Stimulated activated CD8-positive, alpha-beta memory T cell treated with anti-CD3 and anti-CD28 coated beads, Interleukin-7, amount 100 ng/mL, for 48 hours (primary cell): ENCODE measurements around the gene ID1.
"Not testable (repeated sequence)": the region's sequence is repeated elsewhere in the genome, so short reads cannot be mapped to it uniquely, and the experiment has no call there.

Experiments
- DNase-seq, 2 donors: peaks; one replicate each; pipeline ENCODE4 v3.0.0-alpha.2; 2020; ENCODE audit warnings: low read depth in 1 of 2; ENCODE audit errors: extremely low read depth in 1 of 2

The ID1 gene

DNA sequence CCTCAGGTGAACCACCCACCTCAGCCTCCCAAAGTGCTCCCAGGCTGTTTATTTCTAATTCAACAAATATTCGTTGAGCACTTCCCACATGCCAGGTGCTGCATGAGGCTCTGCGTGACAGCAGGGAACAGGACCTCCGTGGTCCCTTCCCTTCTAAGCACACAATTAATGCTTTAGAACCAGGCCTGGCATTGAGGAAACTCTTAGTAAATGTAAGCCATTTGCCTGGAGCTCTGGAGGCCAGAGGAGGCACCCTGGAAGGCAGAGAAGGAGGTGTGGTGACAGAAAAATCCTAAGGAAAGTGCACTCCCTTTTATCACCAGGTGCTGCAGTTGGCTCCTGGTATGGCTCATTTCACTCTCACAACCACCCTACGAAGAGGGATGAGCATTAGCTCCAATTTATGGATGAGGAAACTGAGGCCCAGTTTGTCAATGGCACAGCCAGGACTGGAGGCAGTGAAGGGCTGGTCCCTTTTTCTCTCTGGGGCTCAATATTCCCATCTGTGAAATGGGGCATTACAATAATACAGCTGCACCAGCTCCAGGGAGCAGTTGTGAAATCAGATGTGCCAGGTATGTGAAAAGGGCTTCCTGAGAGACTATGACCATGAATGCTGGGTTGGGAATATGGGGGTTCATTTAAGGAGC lies 8.1 kb upstream of the ID1 start:
- DNase-seq = no peak

DNA sequence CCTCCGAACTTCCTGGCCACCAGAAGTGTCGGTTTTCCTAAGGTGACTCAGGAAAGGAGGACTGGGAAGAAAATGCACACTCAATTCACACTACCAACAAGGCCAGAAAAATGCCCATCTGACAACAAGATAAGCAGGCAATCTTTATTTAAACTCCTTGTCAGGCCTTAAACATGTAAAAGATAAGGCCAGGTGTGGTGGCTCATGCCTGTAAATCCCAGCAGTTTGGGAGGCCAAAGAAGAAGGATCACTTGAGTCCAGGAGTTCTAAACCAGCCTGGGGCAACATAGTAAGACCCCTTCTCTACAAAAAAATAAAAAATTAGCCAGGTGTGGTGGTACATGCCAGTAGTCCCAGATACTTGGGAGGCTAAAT lies 7.6 kb upstream of the ID1 start:
- DNase-seq = no peak

GRCh38 chr20:31602431-31602778 lies 2.7 kb upstream of the ID1 start:
- DNase-seq = no peak

DNA sequence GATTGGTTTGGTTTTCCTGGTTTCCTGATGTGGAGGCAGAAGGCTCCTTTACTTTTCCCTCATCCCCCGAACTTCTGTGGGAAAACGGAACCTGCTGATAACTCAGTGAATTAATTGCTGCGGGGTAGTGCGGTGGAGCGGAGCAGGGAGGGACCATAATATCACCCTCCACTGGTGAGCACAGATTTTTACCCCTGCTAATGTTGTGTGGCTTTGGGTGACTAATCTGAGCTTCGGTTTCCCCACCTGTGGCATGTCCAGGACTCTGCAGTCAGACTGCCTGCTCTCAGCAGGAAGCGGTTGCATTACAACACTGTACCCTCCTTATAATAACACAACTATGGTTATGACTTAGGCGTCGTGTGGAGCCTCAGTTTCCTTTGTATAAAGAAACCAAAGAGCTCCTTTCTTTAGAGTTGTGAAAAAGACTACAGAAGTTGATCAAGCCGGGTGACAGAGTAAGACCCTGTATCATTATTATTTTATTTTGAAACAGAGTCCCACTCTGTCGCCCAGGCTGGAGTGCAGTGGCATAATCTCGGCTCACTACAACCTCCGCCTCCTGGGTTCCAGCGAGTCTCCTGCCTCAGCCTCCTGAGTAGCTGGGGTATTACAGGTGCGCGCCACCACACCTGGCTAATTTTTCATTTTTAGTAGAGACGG lies 2.2 kb upstream of the ID1 start:
- peak; percentile 42 to 69 for DNase-seq

DNA sequence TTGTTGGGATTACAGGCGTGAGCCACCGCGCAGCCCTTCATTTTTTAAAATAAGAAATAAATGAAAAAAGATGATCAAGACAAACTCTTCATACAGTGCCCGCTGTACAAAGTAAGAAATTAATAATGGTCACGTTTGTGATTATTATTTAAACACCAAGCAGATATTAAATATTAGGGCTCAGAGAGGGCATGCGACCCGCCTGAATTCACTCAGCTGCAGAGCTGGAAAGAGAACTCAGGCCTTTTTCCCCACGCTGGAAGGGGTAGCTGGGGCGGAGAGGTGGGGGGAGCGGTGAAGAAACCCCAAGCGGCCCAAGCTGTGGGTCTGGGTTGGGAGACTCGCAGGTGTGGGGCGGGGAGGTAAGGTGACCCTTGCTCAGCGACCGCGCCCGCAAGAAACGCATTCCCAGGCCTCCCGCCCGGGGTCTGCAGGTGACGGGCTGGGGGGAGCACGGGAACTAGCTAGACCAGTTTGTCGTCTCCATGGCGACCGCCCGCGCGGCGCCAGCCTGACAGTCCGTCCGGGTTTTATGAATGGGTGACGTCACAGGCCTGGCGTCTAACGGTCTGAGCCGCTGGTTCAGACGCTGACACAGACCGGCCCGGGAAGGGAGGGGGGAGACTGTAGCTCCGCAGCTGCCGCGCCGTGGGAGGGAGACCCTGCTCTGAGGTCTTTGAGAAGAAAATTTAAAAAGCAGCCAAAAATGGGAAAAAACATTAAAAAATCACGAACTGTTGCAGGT lies 1.1 kb upstream of the ID1 start:
- DNase-seq = peak; percentile 52 to 75

DNA sequence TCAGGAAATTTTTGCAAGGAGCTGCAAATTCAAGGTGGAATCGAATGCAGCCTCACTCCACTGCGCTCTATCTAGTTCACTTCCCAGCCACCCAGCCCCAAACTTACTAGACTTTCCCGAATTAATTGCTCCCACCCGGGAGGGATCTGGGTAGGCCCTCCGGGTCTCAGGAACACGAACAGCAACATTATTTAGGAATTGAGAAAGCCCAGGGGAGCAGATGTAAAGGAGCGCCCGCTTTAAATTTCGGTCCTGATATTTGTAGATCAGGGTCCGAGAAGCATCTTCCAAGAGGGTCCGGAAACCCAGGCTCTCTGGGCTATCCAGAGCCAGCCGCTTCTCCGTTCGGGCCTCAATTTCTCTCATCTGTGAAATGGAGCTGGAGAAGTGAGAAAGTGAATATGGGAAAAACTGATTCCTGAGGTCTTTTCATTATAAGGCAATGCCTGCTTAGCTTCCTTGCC lies 490 bp upstream of the ID1 start:
- DNase-seq = no peak

- no peak for DNase-seq
Observed at GRCh38 chr20:31605902-31606803, 1.1 kb downstream of the ID1 start.

GRCh38 chr20:31606804-31607639 lies 1.9 kb downstream of the ID1 start:
- no peak for DNase-seq

DNA sequence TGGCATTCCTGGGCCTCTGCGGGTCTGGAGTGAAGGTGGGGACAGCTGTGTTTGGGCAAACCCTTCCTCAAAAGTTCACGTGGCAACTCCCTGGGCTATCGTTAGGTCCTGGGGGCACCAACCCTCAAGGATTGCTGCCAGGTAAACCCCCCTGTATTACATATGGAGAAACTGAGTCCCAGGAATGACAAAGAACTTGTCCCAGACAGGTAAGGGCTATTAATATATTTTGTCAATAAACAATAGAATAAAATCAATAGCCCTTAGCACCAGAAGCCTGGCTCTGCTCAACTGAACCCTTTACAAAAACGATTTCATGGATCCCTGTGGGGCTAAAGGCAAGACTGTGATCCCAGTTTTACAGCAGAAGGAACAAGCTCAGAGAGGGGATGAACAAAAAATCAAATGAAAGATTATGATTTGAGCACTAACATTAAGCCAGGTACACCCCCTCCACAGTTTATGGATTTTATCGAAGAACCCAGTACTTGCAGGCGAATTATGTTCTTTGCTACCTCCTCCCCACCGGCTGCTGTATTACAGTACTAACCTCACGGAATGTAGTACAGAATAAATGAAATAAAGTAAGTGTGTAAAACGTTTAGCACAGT lies 2.7 kb downstream of the ID1 start:
- DNase-seq = no peak

DNA sequence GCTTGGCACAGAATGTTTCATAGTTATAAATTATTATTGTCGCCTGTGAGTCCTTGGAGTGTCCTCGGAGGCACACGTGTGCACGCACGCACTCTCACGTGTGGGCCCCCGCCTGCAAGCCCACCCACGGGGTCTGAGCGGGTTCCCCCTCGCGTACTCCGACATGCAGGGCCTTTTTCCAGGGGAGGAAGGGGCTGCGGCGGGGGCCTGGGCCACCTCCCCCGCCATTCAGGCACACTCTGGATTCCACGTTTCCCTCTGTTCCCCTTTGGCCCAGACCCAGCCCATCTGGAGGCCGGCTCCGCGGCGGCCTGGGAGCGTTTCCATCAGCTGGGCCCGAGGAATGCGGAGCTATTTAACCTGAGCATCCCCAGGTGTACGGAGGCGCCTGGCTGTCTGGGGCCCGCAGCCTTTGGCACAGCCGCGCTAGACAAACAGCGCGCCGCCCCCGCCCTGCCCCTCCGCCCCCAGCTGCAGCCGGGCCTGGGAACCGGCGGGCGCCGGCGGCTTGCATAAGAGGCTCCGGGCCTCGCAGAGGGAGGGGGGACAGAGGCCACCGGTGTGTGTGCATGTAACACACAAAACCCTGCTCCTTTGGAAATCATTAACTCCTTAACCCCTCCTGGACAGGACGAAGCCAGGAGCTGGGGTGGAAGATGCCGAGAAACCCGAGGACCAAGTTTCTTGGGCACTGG lies 3.3 kb downstream of the ID1 start:
- DNase-seq = no peak

DNA sequence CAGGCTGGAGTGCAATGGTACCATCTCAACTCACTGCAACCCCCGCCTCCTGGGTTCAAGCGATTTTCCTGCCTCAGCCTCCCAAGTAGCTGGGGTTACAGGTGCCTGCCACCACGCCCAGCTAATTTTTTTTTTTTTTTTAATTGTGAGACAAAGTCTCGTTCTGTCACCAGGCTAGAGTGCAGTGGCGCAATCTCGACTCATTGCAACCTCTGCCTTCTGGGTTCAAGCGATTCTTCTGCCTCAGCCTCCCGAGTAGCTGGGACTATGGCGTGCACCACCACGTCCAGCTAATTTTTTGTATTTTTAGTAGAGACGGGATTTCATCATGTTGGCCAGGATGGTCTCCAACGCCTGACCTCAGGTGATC lies 7.2 kb downstream of the ID1 start:
- not testable (repeated sequence) for DNase-seq

GRCh38 chr20:31615416-31615815 lies 10.3 kb downstream of the ID1 start:
- DNase-seq = no peak

GRCh38 chr20:31617432-31618104 lies 12.5 kb downstream of the ID1 start:
- no peak for DNase-seq

- DNase-seq = no peak
Observed at GRCh38 chr20:31620246-31620645, 15.2 kb downstream of the ID1 start.

DNA sequence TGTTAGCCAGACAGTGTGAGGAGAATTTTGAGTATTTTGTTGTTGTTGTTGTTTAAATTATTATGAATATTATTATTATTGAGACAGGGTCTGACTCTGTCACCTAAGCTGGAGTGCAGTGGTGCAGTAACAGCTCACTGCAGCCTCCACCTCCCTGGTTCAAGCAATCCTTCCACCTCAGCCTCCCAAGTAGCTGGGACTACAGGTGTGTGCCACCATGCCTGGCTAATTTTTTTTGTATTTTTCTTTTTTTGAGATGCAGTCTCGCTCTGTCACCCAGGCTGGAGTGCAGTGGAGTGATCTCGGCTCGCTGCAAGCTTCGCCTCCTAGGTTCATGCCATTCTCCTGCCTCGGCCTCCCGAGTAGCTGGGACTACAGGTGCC lies 18.0 kb downstream of the ID1 start:
- not testable (repeated sequence) for DNase-seq

DNA sequence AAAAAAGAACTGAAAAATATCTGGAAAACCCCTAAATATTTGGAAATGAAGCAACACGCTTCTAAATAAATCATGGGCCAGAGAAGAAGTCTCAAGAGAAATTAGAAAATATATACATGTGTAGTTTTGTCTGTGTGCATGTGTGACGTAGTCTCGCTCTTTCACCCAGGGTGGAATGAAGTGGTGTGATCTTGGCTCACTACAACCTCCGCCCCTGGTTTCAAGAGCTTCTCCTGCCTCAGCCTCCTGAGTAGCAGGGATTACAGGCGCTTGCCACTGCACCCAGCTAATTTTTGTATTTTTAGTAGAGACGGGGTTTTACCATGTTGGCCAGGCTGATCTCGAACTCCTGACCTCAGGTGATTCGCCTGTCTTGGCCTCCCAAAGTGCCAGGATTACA lies 21.4 kb downstream of the ID1 start:
- DNase-seq = not testable (repeated sequence)

GRCh38 chr20:31628057-31628456 lies 23.0 kb downstream of the ID1 start:
- not testable (repeated sequence) for DNase-seq

- no peak for DNase-seq
Observed at GRCh38 chr20:31630187-31630790, 25.2 kb downstream of the ID1 start.
